GM12878 (cell line): ENCODE results near the gene CLDN4. TPM values are rescaled to one million over a fixed set of nuclear protein-coding genes. Genes with fewer than 3 reads are reported as not detected.

Source experiments
- ATAC-seq: fragments of 200-7000 bp; cut with Tn5 transposase; 3 replicates; pipeline ENCODE4 v1.9.1; 2020; ENCODE audit warnings: mild to moderate bottlenecking, moderate library complexity
- Bru-seq: library from RNA; stranded (reverse); fragments of 400-500 nt; gene quantifications from one replicate; lab custom pipeline; 2021; lab: Mats Ljungman, UMichigan
- BruChase-seq, 2 experiments: library from RNA; stranded (reverse); fragments of 400-500 nt; gene quantifications; one replicate each; lab custom pipeline; 2021; lab: Mats Ljungman, UMichigan
- BruUV-seq: library from RNA; stranded (reverse); fragments of 400-500 nt; replicated peaks from 2 replicates; lab custom pipeline; 2021; lab: Mats Ljungman, UMichigan
- CTCF ChIA-PET: fragments of 300-600 bp; sonication (Branson Sonifier 250); formaldehyde crosslinking; extraction: SDS; loops from one replicate; lab custom pipeline; 2021; ENCODE audit warnings: inconsistent platforms; lab: Yijun Ruan, JAX
- POLR2A ChIA-PET: fragments of 350-600 bp; formaldehyde crosslinking; extraction: SDS; loops from one replicate; lab custom pipeline; 2021; ENCODE audit warnings: inconsistent platforms; lab: Charles Lee
- RAD21 ChIA-PET: fragments of 300-600 bp; sonication (Branson Sonifier 250); formaldehyde crosslinking; loops from one replicate; lab custom pipeline; 2023; ENCODE audit warnings: antibody characterized with exemption; ENCODE audit not compliant: unreplicated experiment; lab: Charles Lee
- SMC1A ChIA-PET: fragments of 300-600 bp; sonication (Branson Sonifier 250); formaldehyde crosslinking; loops from one replicate; lab custom pipeline; 2023; ENCODE audit not compliant: unreplicated experiment, uncharacterized antibody; lab: Charles Lee
- DNase-seq: peaks from one replicate; pipeline ENCODE4 v3.0.0-alpha.2; 2011; ENCODE audit warnings: low read depth, low spot score
- FAIRE-seq: peaks from 3 replicates; lab custom pipeline; 2011; peaks lifted over from hg19 to GRCh38; lab: Jason Lieb, UNC
- H2AFZ ChIP-seq: 2 replicates; pipeline ENCODE4 v1.6.0; 2011; ENCODE audit warnings: low read depth, low read length, control low read depth; ENCODE audit not compliant: control insufficient read depth
- H3K27ac ChIP-seq: 2 replicates; pipeline ENCODE4 v1.5.1; 2011; ENCODE audit warnings: control low read depth; ENCODE audit not compliant: control insufficient read depth, insufficient read depth
- H3K27me3 ChIP-seq, 2 experiments: replicated peaks in 1 of 2; 2 replicates each; pipeline versions ENCODE4 v1.6.0 to v1.6.1; 2011; ENCODE audit warnings: low read length in 1 of 2; ENCODE audit not compliant: control insufficient read depth in 2 of 2, insufficient read depth in 2 of 2
- H3K36me3 ChIP-seq, 2 experiments: 2 replicates each; pipeline ENCODE4 v1.5.1; 2011; ENCODE audit warnings: low read length in 1 of 2; ENCODE audit not compliant: control insufficient read depth in 2 of 2, insufficient read depth in 2 of 2
- H3K4me1 ChIP-seq: 2 replicates; pipeline ENCODE4 v1.6.1; 2011; ENCODE audit warnings: mild to moderate bottlenecking, low read length, moderate library complexity, mixed read lengths; ENCODE audit not compliant: control insufficient read depth, insufficient read depth
- H3K4me2 ChIP-seq: 2 replicates; pipeline ENCODE4 v1.6.0; 2011; ENCODE audit warnings: control low read depth; ENCODE audit not compliant: control insufficient read depth, insufficient read depth
- H3K4me3 ChIP-seq: fragments of 200-600 bp; sonication (generic); 2 replicates; pipeline ENCODE4 v1.5.1; 2016
- H3K79me2 ChIP-seq: 2 replicates; pipeline ENCODE4 v1.6.0; 2011; ENCODE audit warnings: low read length; ENCODE audit not compliant: control insufficient read depth, insufficient read depth
- H3K9ac ChIP-seq: 2 replicates; pipeline ENCODE4 v1.8.0; 2011; ENCODE audit warnings: low read length, control low read depth, mixed read lengths; ENCODE audit not compliant: control insufficient read depth, insufficient read depth
- H3K9me3 ChIP-seq: replicated peaks from 3 replicates; pipeline ENCODE4 v1.5.1; 2011; ENCODE audit warnings: mild to moderate bottlenecking, low read length; ENCODE audit not compliant: control insufficient read depth, insufficient read depth
- H4K20me1 ChIP-seq: 2 replicates; pipeline ENCODE4 v1.6.0; 2011; ENCODE audit not compliant: control insufficient read depth, insufficient read depth
- CBX5 ChIP-seq: sonication (generic); IDR thresholded peaks from 2 replicates; pipeline ENCODE4 v1.6.1; 2016; ENCODE audit warnings: low read depth, moderate library complexity, mild to moderate bottlenecking, inconsistent platforms
- FOS ChIP-seq: IDR thresholded peaks from 3 replicates; pipeline ENCODE4 v1.6.1; 2011; ENCODE audit warnings: borderline replicate concordance; ENCODE audit not compliant: insufficient read length; ENCODE audit errors: extremely low read depth
- NR2C1 ChIP-seq: fragments of 450-650 bp; IDR thresholded peaks from 2 replicates; pipeline ENCODE4 v1.6.1; 2017; ENCODE audit warnings: antibody characterized with exemption, mild to moderate bottlenecking, moderate library complexity
- RCOR1 ChIP-seq: conservative IDR thresholded peaks from 2 replicates; pipeline ENCODE4 v1.6.1; 2012; ENCODE audit warnings: low read depth, low read length, improper control_type of control experiment
- TCF12 ChIP-seq: IDR thresholded peaks from 2 replicates; pipeline ENCODE4 v1.6.1; 2011; ENCODE audit warnings: low read depth, mild to moderate bottlenecking, low read length
- ZNF207 ChIP-seq: fragments of 450-650 bp; IDR thresholded peaks from 2 replicates; pipeline ENCODE4 v1.6.1; 2014; ENCODE audit warnings: antibody characterized with exemption, mild to moderate bottlenecking, borderline replicate concordance
- WGBS: methylation state at CpG from one replicate; pipeline ENCODE4 v1.1.6; 2016; ENCODE audit warnings: low lambda C conversion rate; ENCODE audit not compliant: insufficient replicate concordance, insufficient coverage; ENCODE audit errors: missing lambda C conversion rate; 5-methylcytosine and 5-hydroxymethylcytosine counted together
- in situ Hi-C: fragments of 300-500 bp; cut with MboI; formaldehyde crosslinking; loops from 9 replicates; pipeline ENCODE4 v1.14.3; 2018; ENCODE audit warnings: mixed read lengths
- intact Hi-C: fragments of 100-400 bp; cut with micrococcal nuclease; formaldehyde crosslinking; loops from one replicate; pipeline ENCODE4 v1.14.2; 2022; ENCODE audit not compliant: unreplicated experiment
- long read RNA-seq, 2 experiments: library from polyadenylated mRNA; unstranded; transcript quantifications; one replicate each; pipeline ENCODE4 v2.0.0, GENCODE V29; 2019 to 2020
- polyA minus RNA-seq, 3 experiments: library from RNA; depleted of rRNA, polyadenylated mRNA; stranded (reverse); fragments of >200 nt; gene quantifications; 2 replicates each; pipeline ENCODE4 v1.2.3, GENCODE V29; 2011
- polyA plus RNA-seq, 11 experiments: library from polyadenylated mRNA; depleted of rRNA in 4 of 11; unstranded in 6 of 11; stranded (reverse) in 5 of 11; fragments of >200 nt; fragmentation: Nextera tagmentation in 4 of 11; fragmentation: Illumina TruSeq in 1 of 11; extraction: Ambion mirVana in 4 of 11; extraction: Trizol in 1 of 11; gene quantifications; 1 replicate in 1 of 11; 2 replicates in 10 of 11; pipeline versions ENCODE4 v1.2.1 to v1.2.3, GENCODE V29; 2011 to 2016; ENCODE audit warnings: inconsistent platforms in 2 of 11, missing spikeins in 2 of 11, low read depth in 1 of 11
- total RNA-seq, 4 experiments: library from RNA; depleted of rRNA in 3 of 4; stranded (reverse); fragments of >200 nt in 3 of 4; fragmentation: Illumina TruSeq in 1 of 4; extraction: Trizol in 1 of 4; gene quantifications; 2 replicates each; pipeline versions ENCODE4 v1.2.1 to v1.2.3, GENCODE V29; 2013 to 2021

The CLDN4 gene
- not detected in 2 replicates for total RNA-seq (2013; cell fraction: nucleolus; rRNA removed)
- total RNA-seq (2014; rRNA removed) (not detected in 2 replicates), total RNA-seq (2014; rRNA removed; fragmentation: Illumina TruSeq; extraction: Trizol) (not detected in 2 replicates), total RNA-seq (2021) (0.24 and 0.38 TPM in 2 replicates), polyA plus RNA-seq (2011; rRNA removed) (0.05 TPM in 1 of 2 replicates, not detected in the other), polyA plus RNA-seq (2014; fragmentation: Illumina TruSeq; extraction: Trizol) (0.04 TPM in 1 of 2 replicates, not detected in the other), polyA plus RNA-seq (2014; fragmentation: Nextera tagmentation; extraction: Ambion mirVana) (not detected), polyA plus RNA-seq (2014; rRNA removed) (0.04 and 0.06 TPM in 2 replicates), polyA plus RNA-seq (2016; fragmentation: Nextera tagmentation; extraction: Ambion mirVana) (not detected), polyA minus RNA-seq (2011; rRNA and poly(A)+ RNA removed) (not detected in 2 replicates), Bru-seq, nascent RNA (percentile 16 among the genes with signal in this experiment), BruChase-seq, experiment 1, labeled RNA remaining after a 6-hour chase (percentile 17 among the genes with signal in this experiment), BruChase-seq, experiment 2, labeled RNA remaining after a 2-hour chase (percentile 28 among the genes with signal in this experiment)
- not detected for polyA plus RNA-seq (2011; ENCODE audit: low read depth)
- polyA plus RNA-seq (2011; cell fraction: cytosol; rRNA removed): 0.03 and 0.07 TPM in 2 replicates
- not detected in 2 replicates for polyA plus RNA-seq (2011; cell fraction: nucleus; rRNA removed)
- 0.10 and 0.11 TPM in 2 replicates for polyA plus RNA-seq (2012)
- polyA minus RNA-seq (2011; cell fraction: cytosol; rRNA and poly(A)+ RNA removed): not detected in 2 replicates
- polyA minus RNA-seq (2011; cell fraction: nucleus; rRNA and poly(A)+ RNA removed): not detected in 2 replicates
- long read RNA-seq, experiment 1: 0 reads
- long read RNA-seq, experiment 2: 0 reads

GRCh38 chr7:73830681-73831583 lies at the start of gene CLDN4:
Gene CLDN4, plus strand, starts transcription at chr7:73830996. Its CDS starts 206 bp downstream, at chr7:73831202.
- Histone ChIP-seq H3K4me2 (no peak within 1 kb of the TSS), H3K4me3 (no peak within 1 kb of the TSS), H3K36me3 (no peaks in the 10 kb centered on the region), H3K79me2 (no peaks in the 10 kb centered on the region), H3K27ac (no peak within 1 kb of the TSS), H3K9ac (no peak within 1 kb of the TSS), H3K9me3 (no peaks in the 10 kb centered on the region), H3K27me3 (no peaks in the 10 kb centered on the region; a peak in 1 of 4 replicates), H4K20me1 (no peaks in the 10 kb centered on the region), H2AFZ (no peak within 1 kb of the TSS), H3K4me1 (peaks cover 12% of the 10 kb centered on the region)
- no TSS peak for BruUV-seq
- 72% methylated on average over 42 of the region's 42 CpGs for WGBS
- FAIRE-seq (no peak), ATAC-seq (no peak), DNase-seq (no peak)
- TF ChIP-seq CBX5 (no peak), ZNF207 (no peak), NR2C1 (no peak), FOS (no peak), RCOR1 (no peak), TCF12 (peak; percentile 47; the same call in 1 of the 2 replicates)
- ChIA-PET RAD21 (no interaction called here), POLR2A (no interaction called here), CTCF (no interaction called here), SMC1A (no interaction called here)
- intact Hi-C loops (no loop called here), in situ Hi-C loops (no loop called here)
